HCT116 (cell line): ENCODE data around the gene ZNF560. TPM values are rescaled to one million over a fixed set of nuclear protein-coding genes. Genes with fewer than 3 reads are reported as not detected.

ENCODE experiments used
- ATAC-seq: fragments of 200-7000 bp; cut with Tn5 transposase; 2 replicates; pipeline ENCODE4 v1.9.1; 2020; ENCODE audit warnings: mild to moderate bottlenecking, moderate library complexity
- BruUV-seq: library from RNA; stranded (reverse); fragments of 400-500 nt; replicated peaks from 2 replicates; lab custom pipeline; 2021; lab: Mats Ljungman, UMichigan
- CTCF ChIA-PET: fragments of 300-600 bp; sonication (Branson Sonifier 250); formaldehyde crosslinking; loops from one replicate; lab custom pipeline; 2021; ENCODE audit warnings: antibody characterized with exemption; lab: Charles Lee
- POLR2A ChIA-PET: fragments of 300-600, 350-600 bp; sonication (Branson Sonifier 250); formaldehyde crosslinking; loops from one replicate; lab custom pipeline; 2021; ENCODE audit warnings: antibody characterized with exemption; lab: Charles Lee
- RAD21 ChIA-PET, 2 experiments: fragments of 300-600 bp; sonication (Branson Sonifier 250); formaldehyde crosslinking; loops; one replicate each; lab custom pipeline; 2023; ENCODE audit warnings: low total read pairs in 2 of 2; ENCODE audit not compliant: uncharacterized antibody in 2 of 2, unreplicated experiment in 2 of 2, low non-redundant PET in 1 of 2; lab: Charles Lee
- DNase-seq: peaks from one replicate; pipeline ENCODE4 v3.0.0-alpha.2; 2010; ENCODE audit warnings: low read depth, low spot score
- H2AFZ ChIP-seq: fragments of 200-600 bp; shearing (Covaris generic), sonication (generic); 2 replicates; pipeline ENCODE4 v1.6.1; 2017; ENCODE audit warnings: low read depth, mixed run types, mixed read lengths, antibody characterized with exemption, low read length; ENCODE audit not compliant: poor library complexity, severe bottlenecking
- H3K27ac ChIP-seq: 2 replicates; pipeline ENCODE4 v1.5.1; 2012; ENCODE audit warnings: low read depth, low read length
- H3K27me3 ChIP-seq: fragments of 200-600 bp; sonication (generic); 2 replicates; pipeline ENCODE4 v1.6.1; 2016; ENCODE audit warnings: mixed run types, low read length, mixed read lengths; ENCODE audit not compliant: insufficient read depth
- H3K36me3 ChIP-seq, 2 experiments: fragments of 200-500 bp in 1 of 2; fragments of 200-600 bp in 1 of 2; sonication (Bioruptor generic) in 1 of 2; sonication (generic) in 1 of 2; 2 replicates each; pipeline versions ENCODE4 v1.5.1 to v1.6.1; 2014 to 2016; ENCODE audit warnings: low read length in 2 of 2, inconsistent platforms in 1 of 2, mixed read lengths in 1 of 2, mixed run types in 1 of 2; ENCODE audit not compliant: insufficient read depth in 2 of 2, control insufficient read depth in 1 of 2
- H3K4me1 ChIP-seq, 2 experiments: fragments of 200-600 bp in 1 of 2; sonication (generic) in 1 of 2; 2 replicates each; pipeline versions ENCODE4 v1.5.1 to v1.6.1; 2012 to 2017; ENCODE audit warnings: low read length in 2 of 2, inconsistent platforms in 1 of 2, mild to moderate bottlenecking in 1 of 2, mixed read lengths in 1 of 2, mixed run types in 1 of 2, moderate library complexity in 1 of 2; ENCODE audit not compliant: insufficient read depth in 2 of 2, control insufficient read depth in 1 of 2
- H3K4me2 ChIP-seq: fragments of 200-600 bp; sonication (generic); 2 replicates; pipeline ENCODE4 v1.6.1; 2017; ENCODE audit warnings: mixed run types, low read length, mixed read lengths
- H3K4me3 ChIP-seq, 2 experiments: fragments of 200-600 bp in 1 of 2; sonication (generic) in 1 of 2; replicated peaks in 1 of 2; 2 replicates each; pipeline ENCODE4 v1.5.1; 2011 to 2016; ENCODE audit warnings: low read length in 2 of 2, control low read depth in 1 of 2, low read depth in 1 of 2, mild to moderate bottlenecking in 1 of 2, mixed read lengths in 1 of 2, mixed run types in 1 of 2
- H3K79me2 ChIP-seq: fragments of 200-600 bp; sonication (generic); 2 replicates; pipeline ENCODE4 v1.6.1; 2017; ENCODE audit warnings: mild to moderate bottlenecking, mixed run types, low read length, moderate library complexity, mixed read lengths; ENCODE audit not compliant: insufficient read depth
- H3K9ac ChIP-seq: fragments of 200-600 bp; sonication (generic); 2 replicates; pipeline ENCODE4 v1.6.1; 2016; ENCODE audit warnings: low read length, mixed read lengths
- H3K9me2 ChIP-seq: fragments of 200-600 bp; sonication (generic), shearing (Covaris generic); 2 replicates; pipeline ENCODE4 v1.6.1; 2017; ENCODE audit warnings: mixed run types, mild to moderate bottlenecking, moderate library complexity; ENCODE audit not compliant: insufficient read depth
- H3K9me3 ChIP-seq, 2 experiments: fragments of 200-500 bp in 1 of 2; fragments of 200-600 bp in 1 of 2; sonication (Bioruptor generic) in 1 of 2; sonication (generic) in 1 of 2; 2 replicates each; pipeline ENCODE4 v1.6.1; 2014 to 2017; ENCODE audit warnings: low read length in 2 of 2, mixed read lengths in 2 of 2, inconsistent platforms in 1 of 2, low read depth in 1 of 2, mild to moderate bottlenecking in 1 of 2, mixed run types in 1 of 2, moderate library complexity in 1 of 2; ENCODE audit not compliant: control insufficient read depth in 1 of 2, insufficient read depth in 1 of 2
- H4K20me1 ChIP-seq: fragments of 200-600 bp; sonication (generic), shearing (Covaris generic); 2 replicates; pipeline ENCODE4 v1.6.1; 2017; ENCODE audit warnings: mixed run types, mild to moderate bottlenecking, moderate library complexity; ENCODE audit not compliant: insufficient read depth
- CBX3 ChIP-seq: IDR thresholded peaks from 2 replicates; pipeline ENCODE4 v1.6.1; 2012; ENCODE audit warnings: low read depth
- CEBPB ChIP-seq: IDR thresholded peaks from 2 replicates; pipeline ENCODE4 v1.6.1; 2012; ENCODE audit warnings: low read depth
- EGR1 ChIP-seq: IDR thresholded peaks from 2 replicates; pipeline ENCODE4 v1.6.1; 2012; ENCODE audit warnings: low read depth
- ELF1 ChIP-seq: IDR thresholded peaks from 2 replicates; pipeline ENCODE4 v1.6.1; 2012; ENCODE audit warnings: low read depth, borderline replicate concordance
- POLR2AphosphoS5 ChIP-seq: IDR thresholded peaks from 2 replicates; pipeline ENCODE4 v1.6.1; 2011; ENCODE audit warnings: mild to moderate bottlenecking, low read depth, low read length, moderate library complexity
- RAD21 ChIP-seq: IDR thresholded peaks from 2 replicates; pipeline ENCODE4 v1.6.1; 2012; ENCODE audit warnings: low read depth, mild to moderate bottlenecking
- SP1 ChIP-seq: IDR thresholded peaks from 2 replicates; pipeline ENCODE4 v1.6.1; 2012; ENCODE audit warnings: low read depth
- SRF ChIP-seq: IDR thresholded peaks from 2 replicates; pipeline ENCODE4 v1.6.1; 2012; ENCODE audit warnings: low read depth
- TCF7L2 ChIP-seq: IDR thresholded peaks from 2 replicates; pipeline ENCODE4 v1.7.0; 2011; ENCODE audit warnings: borderline replicate concordance, inconsistent platforms; ENCODE audit not compliant: insufficient read depth, insufficient read length; ENCODE audit errors: extremely low read depth
- YY1 ChIP-seq: IDR thresholded peaks from 2 replicates; pipeline ENCODE4 v1.6.1; 2011; ENCODE audit warnings: low read length, low read depth, moderate library complexity, mild to moderate bottlenecking; ENCODE audit not compliant: insufficient replicate concordance; ENCODE audit errors: extremely low read depth
- ZBTB33 ChIP-seq: IDR thresholded peaks from 2 replicates; pipeline ENCODE4 v1.6.1; 2011; ENCODE audit warnings: mild to moderate bottlenecking, low read length, moderate library complexity; ENCODE audit not compliant: insufficient replicate concordance; ENCODE audit errors: extremely low read depth
- ZFX ChIP-seq: fragments of 450-650 bp; IDR thresholded peaks from 2 replicates; pipeline ENCODE4 v1.6.1; 2017
- ZNF274 ChIP-seq: fragments of 200-500 bp; sonication (Bioruptor generic); IDR thresholded peaks from 2 replicates; pipeline ENCODE4 v1.6.1; 2014; ENCODE audit warnings: mild to moderate bottlenecking, low read depth, low read length, inconsistent platforms
- intact Hi-C: fragments of 100-400 bp; cut with micrococcal nuclease; formaldehyde crosslinking; loops from 2 replicates; pipeline ENCODE4 v1.10.0; 2022
- total RNA-seq: library from RNA; stranded (reverse); gene quantifications from one replicate; pipeline ENCODE4 v1.2.1, GENCODE V29; 2021; ENCODE audit not compliant: unreplicated experiment
- TF ChIP-seq, protein P1 (sequence below): IDR thresholded peaks from 2 replicates; pipeline ENCODE4 v1.6.1; 2012; ENCODE audit warnings: low read depth
- TF ChIP-seq, protein P2 (sequence below), 3 experiments: fragments of 200-600 bp in 1 of 3; sonication (generic) in 1 of 3; IDR thresholded peaks in 2 of 3; conservative IDR thresholded peaks in 1 of 3; 2 replicates each; pipeline ENCODE4 v1.5.1; 2012 to 2017; ENCODE audit warnings: low read depth in 2 of 3, low read length in 2 of 3, antibody characterized with exemption in 1 of 3, borderline replicate concordance in 1 of 3, control low read depth in 1 of 3, mild to moderate bottlenecking in 1 of 3, mixed read lengths in 1 of 3, mixed run types in 1 of 3, moderate library complexity in 1 of 3; ENCODE audit not compliant: insufficient read depth in 1 of 3

ZNF560 gene
- total RNA-seq, 1 experiment from 2014 or later: not detected

DNA sequence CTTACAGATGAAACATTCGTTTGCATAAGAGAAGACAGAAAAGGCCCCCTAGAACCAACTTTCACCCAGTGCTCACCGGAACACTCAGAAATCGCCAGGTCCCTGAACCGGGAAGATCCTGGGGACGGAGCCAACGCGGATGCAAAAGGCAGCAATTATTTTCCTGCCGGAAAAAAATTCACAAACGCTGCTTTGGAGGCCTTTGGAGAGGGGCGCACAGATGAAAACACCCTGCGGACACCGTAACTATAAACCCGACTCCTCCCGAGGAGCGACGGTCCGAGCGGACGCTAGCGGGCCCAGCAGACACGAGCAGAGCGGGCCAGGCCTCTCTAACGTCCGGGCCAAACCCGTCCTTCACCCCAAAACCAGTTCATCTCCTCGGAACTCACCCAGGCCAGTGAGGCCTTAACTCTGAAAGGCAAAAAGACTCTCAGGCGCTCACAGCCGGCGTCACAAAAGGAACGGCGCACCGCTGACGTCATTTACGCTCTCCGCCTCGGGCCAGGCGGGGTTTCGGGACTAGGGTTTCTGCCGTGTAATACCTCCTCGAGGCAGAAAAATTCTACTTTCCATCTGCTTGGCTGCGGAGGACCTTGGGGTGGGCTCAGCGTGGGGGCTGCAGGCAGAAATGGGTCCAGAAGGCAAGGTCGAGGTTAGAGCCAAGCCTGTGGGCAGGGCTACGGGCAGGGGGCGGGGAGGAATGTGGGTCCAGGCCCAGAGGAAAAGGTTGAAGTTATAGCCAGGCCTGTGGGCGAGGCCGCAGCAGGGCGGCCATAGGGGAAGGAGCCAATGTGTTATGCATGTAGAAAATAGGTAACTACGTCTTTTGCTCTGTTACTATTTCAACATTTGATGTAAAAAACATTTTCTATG is 40.0 kb upstream of the ZNF560 start, which contains the start of gene ZNF426:
TSS of gene ZNF426 (minus strand) at position 463 of the 876 bp plus-strand sequence. CDS start 2,413 bp downstream, outside the sequence.
- no peaks in the 10 kb centered on the region for H3K79me2 ChIP-seq
- peak within 1 kb of the TSS; percentile 43 for H3K4me2 ChIP-seq
- no peak for TF ChIP-seq SP1
- TF ChIP-seq TCF7L2: no peak
- TF ChIP-seq ZFX: peak; percentile 54; the same call in 1 of the 2 replicates
- no peak for TF ChIP-seq ZNF274
- no peak for TF ChIP-seq CBX3
- TF ChIP-seq, protein P1, sequence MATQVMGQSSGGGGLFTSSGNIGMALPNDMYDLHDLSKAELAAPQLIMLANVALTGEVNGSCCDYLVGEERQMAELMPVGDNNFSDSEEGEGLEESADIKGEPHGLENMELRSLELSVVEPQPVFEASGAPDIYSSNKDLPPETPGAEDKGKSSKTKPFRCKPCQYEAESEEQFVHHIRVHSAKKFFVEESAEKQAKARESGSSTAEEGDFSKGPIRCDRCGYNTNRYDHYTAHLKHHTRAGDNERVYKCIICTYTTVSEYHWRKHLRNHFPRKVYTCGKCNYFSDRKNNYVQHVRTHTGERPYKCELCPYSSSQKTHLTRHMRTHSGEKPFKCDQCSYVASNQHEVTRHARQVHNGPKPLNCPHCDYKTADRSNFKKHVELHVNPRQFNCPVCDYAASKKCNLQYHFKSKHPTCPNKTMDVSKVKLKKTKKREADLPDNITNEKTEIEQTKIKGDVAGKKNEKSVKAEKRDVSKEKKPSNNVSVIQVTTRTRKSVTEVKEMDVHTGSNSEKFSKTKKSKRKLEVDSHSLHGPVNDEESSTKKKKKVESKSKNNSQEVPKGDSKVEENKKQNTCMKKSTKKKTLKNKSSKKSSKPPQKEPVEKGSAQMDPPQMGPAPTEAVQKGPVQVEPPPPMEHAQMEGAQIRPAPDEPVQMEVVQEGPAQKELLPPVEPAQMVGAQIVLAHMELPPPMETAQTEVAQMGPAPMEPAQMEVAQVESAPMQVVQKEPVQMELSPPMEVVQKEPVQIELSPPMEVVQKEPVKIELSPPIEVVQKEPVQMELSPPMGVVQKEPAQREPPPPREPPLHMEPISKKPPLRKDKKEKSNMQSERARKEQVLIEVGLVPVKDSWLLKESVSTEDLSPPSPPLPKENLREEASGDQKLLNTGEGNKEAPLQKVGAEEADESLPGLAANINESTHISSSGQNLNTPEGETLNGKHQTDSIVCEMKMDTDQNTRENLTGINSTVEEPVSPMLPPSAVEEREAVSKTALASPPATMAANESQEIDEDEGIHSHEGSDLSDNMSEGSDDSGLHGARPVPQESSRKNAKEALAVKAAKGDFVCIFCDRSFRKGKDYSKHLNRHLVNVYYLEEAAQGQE: no peak
- TF ChIP-seq ZBTB33: no peak
- no peak for TF ChIP-seq POLR2AphosphoS5
- peak; percentile 54; the same call in 1 of the 2 replicates for TF ChIP-seq SRF
- no peak for TF ChIP-seq CEBPB
- no peak for TF ChIP-seq RAD21
- TF ChIP-seq YY1: no peak
- TF ChIP-seq EGR1: no peak
- no peak for TF ChIP-seq ELF1
- TF ChIP-seq, protein P2, sequence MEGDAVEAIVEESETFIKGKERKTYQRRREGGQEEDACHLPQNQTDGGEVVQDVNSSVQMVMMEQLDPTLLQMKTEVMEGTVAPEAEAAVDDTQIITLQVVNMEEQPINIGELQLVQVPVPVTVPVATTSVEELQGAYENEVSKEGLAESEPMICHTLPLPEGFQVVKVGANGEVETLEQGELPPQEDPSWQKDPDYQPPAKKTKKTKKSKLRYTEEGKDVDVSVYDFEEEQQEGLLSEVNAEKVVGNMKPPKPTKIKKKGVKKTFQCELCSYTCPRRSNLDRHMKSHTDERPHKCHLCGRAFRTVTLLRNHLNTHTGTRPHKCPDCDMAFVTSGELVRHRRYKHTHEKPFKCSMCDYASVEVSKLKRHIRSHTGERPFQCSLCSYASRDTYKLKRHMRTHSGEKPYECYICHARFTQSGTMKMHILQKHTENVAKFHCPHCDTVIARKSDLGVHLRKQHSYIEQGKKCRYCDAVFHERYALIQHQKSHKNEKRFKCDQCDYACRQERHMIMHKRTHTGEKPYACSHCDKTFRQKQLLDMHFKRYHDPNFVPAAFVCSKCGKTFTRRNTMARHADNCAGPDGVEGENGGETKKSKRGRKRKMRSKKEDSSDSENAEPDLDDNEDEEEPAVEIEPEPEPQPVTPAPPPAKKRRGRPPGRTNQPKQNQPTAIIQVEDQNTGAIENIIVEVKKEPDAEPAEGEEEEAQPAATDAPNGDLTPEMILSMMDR (IDR thresholded peaks at IDR 0.05 in 2 of 3, conservative IDR thresholded peaks at IDR 0.05 in 1 of 3; ENCODE audit: borderline replicate concordance in 1 of 3, insufficient read depth in 1 of 3, low read depth in 2 of 3, low read length in 2 of 3): no peak
- H3K9me3 ChIP-seq: peaks cover 0 to 3% of the 10 kb centered on the region in 2 experiments; a peak in 1 of 4 replicates
- H3K4me3 ChIP-seq: peak within 1 kb of the TSS; percentile 47 to 58
- no peaks in the 10 kb centered on the region for H3K36me3 ChIP-seq
- ChIA-PET POLR2A (no interaction called here), CTCF (no interaction called here), RAD21 (no interaction called here)
- H3K4me1 ChIP-seq: no peaks in the 10 kb centered on the region; a peak in 1 of 4 replicates
- TSS peak; percentile 89 for BruUV-seq
- H3K27me3 ChIP-seq: no peaks in the 10 kb centered on the region
- no peaks in the 10 kb centered on the region for H3K9me2 ChIP-seq
- H3K27ac ChIP-seq: peak within 1 kb of the TSS; percentile 40
- peak within 1 kb of the TSS; percentile 26 for H2AFZ ChIP-seq
- intact Hi-C loops: no loop called here
- no peaks in the 10 kb centered on the region for H4K20me1 ChIP-seq
- H3K9ac ChIP-seq: peak within 1 kb of the TSS; percentile 38
- DNase-seq: peak; percentile 33
- ATAC-seq: peak; percentile 73
